Prostate gland (tissue), 2 donors: Measurements from ENCODE around the gene PCBP1.

ENCODE experiments used
- POLR2A ChIP-seq: fragments of 450-650 bp; IDR thresholded peaks from one replicate; pipeline ENCODE4 v1.6.1; 2016; ENCODE audit warnings: antibody characterized with exemption, mild to moderate bottlenecking
- TF ChIP-seq, protein P1 (sequence below), 4 experiments: fragments of 200-600 bp in 2 of 4; fragments of 450-650 bp in 2 of 4; sonication (generic) in 2 of 4; IDR thresholded peaks; 1 replicate in 3 of 4; 2 replicates in 1 of 4; pipeline ENCODE4 v1.5.1; 2016 to 2019; ENCODE audit warnings: antibody characterized with exemption in 4 of 4, mild to moderate bottlenecking in 2 of 4, moderate library complexity in 2 of 4

DNA sequence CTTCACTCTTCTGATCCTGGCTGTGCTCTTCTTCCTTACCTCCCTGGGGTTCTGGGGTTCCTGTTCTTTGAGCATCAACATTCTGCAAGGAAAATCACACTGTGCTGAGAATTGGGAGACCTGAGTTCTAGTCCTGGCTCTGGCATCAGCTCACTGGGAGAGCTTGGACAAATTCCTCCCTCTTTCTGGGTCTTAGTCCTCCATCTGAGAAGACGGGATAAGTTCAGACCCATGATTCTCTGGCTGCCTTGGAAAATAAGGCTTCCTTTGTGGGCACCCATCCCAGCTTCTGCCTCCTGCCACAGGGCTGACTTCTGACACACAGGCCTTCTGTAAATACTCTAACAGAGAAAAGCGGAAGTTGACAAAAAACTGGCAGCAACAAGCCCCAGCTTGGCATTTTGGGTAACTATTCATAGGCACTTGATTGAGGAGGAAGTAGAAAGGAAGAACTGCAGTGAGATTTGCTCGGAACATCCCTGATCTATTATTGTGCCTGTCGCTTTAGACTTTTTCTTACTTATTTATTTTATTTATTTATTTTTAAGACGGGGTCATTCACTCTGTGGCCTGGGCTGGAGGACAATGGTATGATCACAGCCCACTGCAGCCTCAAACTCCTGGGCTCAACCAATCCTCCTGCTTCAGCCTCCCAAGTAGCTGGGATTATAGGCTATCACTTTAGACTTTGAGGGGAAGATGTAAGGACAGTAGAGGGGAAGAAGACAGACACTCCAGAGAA is 7.9 kb downstream of the PCBP1 start:
- TF ChIP-seq, protein P1, sequence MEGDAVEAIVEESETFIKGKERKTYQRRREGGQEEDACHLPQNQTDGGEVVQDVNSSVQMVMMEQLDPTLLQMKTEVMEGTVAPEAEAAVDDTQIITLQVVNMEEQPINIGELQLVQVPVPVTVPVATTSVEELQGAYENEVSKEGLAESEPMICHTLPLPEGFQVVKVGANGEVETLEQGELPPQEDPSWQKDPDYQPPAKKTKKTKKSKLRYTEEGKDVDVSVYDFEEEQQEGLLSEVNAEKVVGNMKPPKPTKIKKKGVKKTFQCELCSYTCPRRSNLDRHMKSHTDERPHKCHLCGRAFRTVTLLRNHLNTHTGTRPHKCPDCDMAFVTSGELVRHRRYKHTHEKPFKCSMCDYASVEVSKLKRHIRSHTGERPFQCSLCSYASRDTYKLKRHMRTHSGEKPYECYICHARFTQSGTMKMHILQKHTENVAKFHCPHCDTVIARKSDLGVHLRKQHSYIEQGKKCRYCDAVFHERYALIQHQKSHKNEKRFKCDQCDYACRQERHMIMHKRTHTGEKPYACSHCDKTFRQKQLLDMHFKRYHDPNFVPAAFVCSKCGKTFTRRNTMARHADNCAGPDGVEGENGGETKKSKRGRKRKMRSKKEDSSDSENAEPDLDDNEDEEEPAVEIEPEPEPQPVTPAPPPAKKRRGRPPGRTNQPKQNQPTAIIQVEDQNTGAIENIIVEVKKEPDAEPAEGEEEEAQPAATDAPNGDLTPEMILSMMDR (IDR thresholded peaks at IDR 0.05), result no peak
- TF ChIP-seq POLR2A, result peak; percentile 68
